GM12878 (cell line): ENCODE data around the gene NLRP10.

Experiments used
- BRCA1 ChIP-seq: IDR thresholded peaks from 2 replicates; pipeline ENCODE4 v1.6.1; 2011; ENCODE audit warnings: low read depth, low read length, improper control_type of control experiment
- CHD2 ChIP-seq: IDR thresholded peaks from 2 replicates; pipeline ENCODE4 v1.6.1; 2011; ENCODE audit warnings: low read depth, low read length, improper control_type of control experiment, borderline replicate concordance
- SIN3A ChIP-seq: IDR thresholded peaks from 2 replicates; pipeline ENCODE4 v1.6.1; 2012; ENCODE audit warnings: low read depth, low read length, improper control_type of control experiment
- SIX5 ChIP-seq: IDR thresholded peaks from 2 replicates; pipeline ENCODE4 v1.6.1; 2011; ENCODE audit warnings: mild to moderate bottlenecking, low read depth, low read length, moderate library complexity; ENCODE audit not compliant: severe bottlenecking
- ZBTB33 ChIP-seq: fragments of 450-650 bp; IDR thresholded peaks from 2 replicates; pipeline ENCODE4 v1.6.1; 2017; ENCODE audit warnings: mild to moderate bottlenecking
- ZNF24 ChIP-seq: fragments of 450-650 bp; IDR thresholded peaks from 2 replicates; pipeline ENCODE4 v1.6.1; 2017; ENCODE audit warnings: antibody characterized with exemption, mild to moderate bottlenecking

- TF ChIP-seq BRCA1: no peak
- no peak for TF ChIP-seq SIN3A
- no peak for TF ChIP-seq CHD2
- no peak for TF ChIP-seq ZNF24
- TF ChIP-seq SIX5: no peak
- TF ChIP-seq ZBTB33: no peak
Observed at GRCh38 chr11:7941608-7942007, 23.6 kb downstream of the NLRP10 start, which contains the start of gene OR10A3.
